ENCODE measurements around the gene VGLL4.

VGLL4 gene

DNA sequence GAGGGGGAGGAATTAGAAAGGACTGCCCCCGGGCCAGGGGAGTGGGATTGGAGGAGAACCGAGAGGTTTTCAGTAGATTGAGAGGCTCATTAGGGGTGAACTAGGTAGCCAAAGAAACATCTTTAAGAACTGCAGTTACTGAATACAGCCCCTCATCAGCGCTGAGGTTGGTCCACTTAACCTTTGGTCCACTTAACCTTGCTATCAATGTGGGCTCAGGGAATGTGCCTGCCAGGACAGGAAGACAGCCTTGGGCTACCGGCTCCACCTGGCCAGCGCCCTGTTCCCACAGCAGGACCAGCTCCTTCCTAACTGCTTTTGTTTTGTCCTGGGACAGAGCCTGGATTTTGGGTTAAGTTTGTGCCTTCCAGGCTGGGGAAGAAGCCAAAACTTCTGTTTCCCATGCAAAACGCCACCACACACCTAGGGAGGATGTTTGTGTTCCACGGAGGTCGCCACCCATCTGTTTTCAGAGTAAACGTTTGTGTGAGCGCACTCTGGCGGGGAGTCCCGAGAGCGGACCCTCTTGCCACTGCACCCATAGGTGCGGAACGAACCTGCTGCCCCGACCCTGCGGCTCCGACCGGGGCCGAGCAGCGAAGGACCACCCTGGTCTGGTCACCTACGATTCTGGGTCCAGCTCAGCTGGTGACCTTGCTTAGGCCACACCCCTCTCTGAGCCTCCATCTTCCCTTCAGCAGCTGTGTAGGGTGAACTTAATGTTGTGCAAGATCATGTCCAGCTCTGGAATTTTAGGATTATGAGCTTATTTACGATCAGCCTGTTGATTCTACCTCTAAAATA, 107.4 kb downstream of the VGLL4 start:
- TF ChIP-seq, protein P1, sequence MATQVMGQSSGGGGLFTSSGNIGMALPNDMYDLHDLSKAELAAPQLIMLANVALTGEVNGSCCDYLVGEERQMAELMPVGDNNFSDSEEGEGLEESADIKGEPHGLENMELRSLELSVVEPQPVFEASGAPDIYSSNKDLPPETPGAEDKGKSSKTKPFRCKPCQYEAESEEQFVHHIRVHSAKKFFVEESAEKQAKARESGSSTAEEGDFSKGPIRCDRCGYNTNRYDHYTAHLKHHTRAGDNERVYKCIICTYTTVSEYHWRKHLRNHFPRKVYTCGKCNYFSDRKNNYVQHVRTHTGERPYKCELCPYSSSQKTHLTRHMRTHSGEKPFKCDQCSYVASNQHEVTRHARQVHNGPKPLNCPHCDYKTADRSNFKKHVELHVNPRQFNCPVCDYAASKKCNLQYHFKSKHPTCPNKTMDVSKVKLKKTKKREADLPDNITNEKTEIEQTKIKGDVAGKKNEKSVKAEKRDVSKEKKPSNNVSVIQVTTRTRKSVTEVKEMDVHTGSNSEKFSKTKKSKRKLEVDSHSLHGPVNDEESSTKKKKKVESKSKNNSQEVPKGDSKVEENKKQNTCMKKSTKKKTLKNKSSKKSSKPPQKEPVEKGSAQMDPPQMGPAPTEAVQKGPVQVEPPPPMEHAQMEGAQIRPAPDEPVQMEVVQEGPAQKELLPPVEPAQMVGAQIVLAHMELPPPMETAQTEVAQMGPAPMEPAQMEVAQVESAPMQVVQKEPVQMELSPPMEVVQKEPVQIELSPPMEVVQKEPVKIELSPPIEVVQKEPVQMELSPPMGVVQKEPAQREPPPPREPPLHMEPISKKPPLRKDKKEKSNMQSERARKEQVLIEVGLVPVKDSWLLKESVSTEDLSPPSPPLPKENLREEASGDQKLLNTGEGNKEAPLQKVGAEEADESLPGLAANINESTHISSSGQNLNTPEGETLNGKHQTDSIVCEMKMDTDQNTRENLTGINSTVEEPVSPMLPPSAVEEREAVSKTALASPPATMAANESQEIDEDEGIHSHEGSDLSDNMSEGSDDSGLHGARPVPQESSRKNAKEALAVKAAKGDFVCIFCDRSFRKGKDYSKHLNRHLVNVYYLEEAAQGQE (IDR thresholded peaks at IDR 0.05; ENCODE audit: low read depth), result no peak
- TF ChIP-seq TAF1 (IDR thresholded peaks at IDR 0.05; ENCODE audit: low read depth), result no peak
- no peak for TF ChIP-seq TEAD4 (IDR thresholded peaks at IDR 0.05)
- TF ChIP-seq NFIC (IDR thresholded peaks at IDR 0.05), result no peak
- TF ChIP-seq, protein P2, sequence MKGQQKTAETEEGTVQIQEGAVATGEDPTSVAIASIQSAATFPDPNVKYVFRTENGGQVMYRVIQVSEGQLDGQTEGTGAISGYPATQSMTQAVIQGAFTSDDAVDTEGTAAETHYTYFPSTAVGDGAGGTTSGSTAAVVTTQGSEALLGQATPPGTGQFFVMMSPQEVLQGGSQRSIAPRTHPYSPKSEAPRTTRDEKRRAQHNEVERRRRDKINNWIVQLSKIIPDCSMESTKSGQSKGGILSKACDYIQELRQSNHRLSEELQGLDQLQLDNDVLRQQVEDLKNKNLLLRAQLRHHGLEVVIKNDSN (IDR thresholded peaks at IDR 0.05), result no peak
- no peak for TF ChIP-seq ZBTB7A (IDR thresholded peaks at IDR 0.05; ENCODE audit: low read depth)
- TF ChIP-seq EP300 (IDR thresholded peaks at IDR 0.05; ENCODE audit: borderline replicate concordance), result no peak
- no peak for TF ChIP-seq YY1 (IDR thresholded peaks at IDR 0.05; ENCODE audit: low read depth)
- TF ChIP-seq EGR1 (IDR thresholded peaks at IDR 0.05), result no peak
- no peak for TF ChIP-seq TCF12 (IDR thresholded peaks at IDR 0.05; ENCODE audit: low read depth)
- TF ChIP-seq CEBPB (IDR thresholded peaks at IDR 0.05), result no peak
- TF ChIP-seq FOXM1 (IDR thresholded peaks at IDR 0.05; ENCODE audit: borderline replicate concordance, low read depth), result no peak
- TF ChIP-seq RAD21 (IDR thresholded peaks at IDR 0.05; ENCODE audit: low read depth), result no peak
- TF ChIP-seq, protein P3, sequence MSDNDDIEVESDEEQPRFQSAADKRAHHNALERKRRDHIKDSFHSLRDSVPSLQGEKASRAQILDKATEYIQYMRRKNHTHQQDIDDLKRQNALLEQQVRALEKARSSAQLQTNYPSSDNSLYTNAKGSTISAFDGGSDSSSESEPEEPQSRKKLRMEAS (IDR thresholded peaks at IDR 0.05), result no peak
- TF ChIP-seq CREB1 (IDR thresholded peaks at IDR 0.05; ENCODE audit: low read depth), result no peak

- TF ChIP-seq FOXM1 (IDR thresholded peaks at IDR 0.05; ENCODE audit: borderline replicate concordance, low read depth) (no peak), EGR1 (IDR thresholded peaks at IDR 0.05) (no peak), RAD21 (IDR thresholded peaks at IDR 0.05; ENCODE audit: low read depth) (no peak), TEAD4 (IDR thresholded peaks at IDR 0.05) (no peak), CEBPB (IDR thresholded peaks at IDR 0.05) (no peak), ZBTB7A (IDR thresholded peaks at IDR 0.05; ENCODE audit: low read depth) (no peak), CREB1 (IDR thresholded peaks at IDR 0.05; ENCODE audit: low read depth) (no peak)
- TF ChIP-seq, protein P1 (IDR thresholded peaks at IDR 0.05; ENCODE audit: low read depth), result no peak
- TF ChIP-seq, protein P3 (IDR thresholded peaks at IDR 0.05), result no peak
- TF ChIP-seq, protein P2 (IDR thresholded peaks at IDR 0.05), result no peak
These were observed 108.3 kb downstream of the VGLL4 start for GRCh38 chr3:11535243-11535960.

GRCh38 chr3:11534793-11535101, 109.0 kb downstream of the VGLL4 start:
- TF ChIP-seq RAD21 (IDR thresholded peaks at IDR 0.05; ENCODE audit: low read depth) (no peak), FOXM1 (IDR thresholded peaks at IDR 0.05; ENCODE audit: borderline replicate concordance, low read depth) (no peak), TEAD4 (IDR thresholded peaks at IDR 0.05) (no peak), YY1 (IDR thresholded peaks at IDR 0.05; ENCODE audit: low read depth) (no peak), TAF1 (IDR thresholded peaks at IDR 0.05; ENCODE audit: low read depth) (no peak), EP300 (IDR thresholded peaks at IDR 0.05; ENCODE audit: borderline replicate concordance) (no peak), CREB1 (IDR thresholded peaks at IDR 0.05; ENCODE audit: low read depth) (no peak), TCF12 (IDR thresholded peaks at IDR 0.05; ENCODE audit: low read depth) (no peak), ZBTB7A (IDR thresholded peaks at IDR 0.05; ENCODE audit: low read depth) (no peak), EGR1 (IDR thresholded peaks at IDR 0.05) (no peak)
- TF ChIP-seq, protein P3 (IDR thresholded peaks at IDR 0.05), result no peak
- TF ChIP-seq, protein P2 (IDR thresholded peaks at IDR 0.05), result no peak

DNA sequence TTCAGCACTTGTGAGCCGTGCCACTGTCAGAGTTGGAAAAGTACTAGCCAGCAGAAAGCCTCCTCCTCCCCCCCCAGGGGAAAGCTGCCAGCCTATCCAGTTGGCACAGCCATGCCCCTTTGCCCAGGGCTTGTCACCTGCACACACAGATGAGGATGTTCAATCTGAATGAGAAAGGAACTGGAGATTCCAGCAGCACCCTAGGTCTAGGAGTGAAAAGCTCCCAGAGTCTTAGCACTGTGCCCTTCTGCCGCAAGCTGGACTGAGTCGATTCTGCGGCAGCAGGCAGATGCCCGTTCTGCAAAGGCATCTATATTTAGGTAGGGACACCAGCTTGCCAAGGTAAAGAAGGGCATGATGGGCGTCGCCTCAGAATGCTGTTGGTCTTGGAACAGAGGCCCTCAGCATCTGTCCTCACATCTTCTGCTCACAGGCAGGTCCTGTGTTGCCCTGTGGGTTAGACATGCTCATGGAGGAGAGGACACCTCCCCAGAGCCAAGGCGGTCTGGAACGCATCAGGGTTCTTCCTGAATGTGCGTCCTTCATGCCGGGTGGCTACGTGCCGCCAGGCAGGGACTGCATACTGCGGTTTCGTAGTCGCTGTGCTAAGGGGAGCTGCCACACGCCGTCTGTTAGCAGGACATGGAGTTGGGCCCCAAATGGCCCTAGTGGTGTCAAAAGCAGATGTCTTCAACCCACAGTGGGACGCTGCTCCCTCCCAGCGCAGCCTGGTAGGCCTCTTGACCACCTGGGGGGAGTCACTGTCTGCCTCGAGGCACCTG, 109.5 kb downstream of the VGLL4 start:
- TF ChIP-seq, protein P3 (IDR thresholded peaks at IDR 0.05), result no peak
- TF ChIP-seq FOXM1 (IDR thresholded peaks at IDR 0.05; ENCODE audit: borderline replicate concordance, low read depth), result no peak
- TF ChIP-seq NFIC (IDR thresholded peaks at IDR 0.05), result no peak
- no peak for TF ChIP-seq TEAD4 (IDR thresholded peaks at IDR 0.05)
- TF ChIP-seq ZBTB7A (IDR thresholded peaks at IDR 0.05; ENCODE audit: low read depth), result no peak
- TF ChIP-seq, protein P2 (IDR thresholded peaks at IDR 0.05), result no peak
- TF ChIP-seq, protein P1 (IDR thresholded peaks at IDR 0.05; ENCODE audit: low read depth), result no peak
- TF ChIP-seq RAD21 (IDR thresholded peaks at IDR 0.05; ENCODE audit: low read depth), result no peak
- no peak for TF ChIP-seq CEBPB (IDR thresholded peaks at IDR 0.05)
- no peak for TF ChIP-seq YY1 (IDR thresholded peaks at IDR 0.05; ENCODE audit: low read depth)
- no peak for TF ChIP-seq TCF12 (IDR thresholded peaks at IDR 0.05; ENCODE audit: low read depth)
- no peak for TF ChIP-seq TAF1 (IDR thresholded peaks at IDR 0.05; ENCODE audit: low read depth)
- no peak for TF ChIP-seq EGR1 (IDR thresholded peaks at IDR 0.05)
- TF ChIP-seq EP300 (IDR thresholded peaks at IDR 0.05; ENCODE audit: borderline replicate concordance), result no peak
- no peak for TF ChIP-seq CREB1 (IDR thresholded peaks at IDR 0.05; ENCODE audit: low read depth)

Measured in Ishikawa (cell line).